ENCODE results near the gene GNG12.

GNG12 gene

GRCh38 chr1:67840449-67840848 is 7.2 kb upstream of the GNG12 start:
- DNase-seq (ENCODE audit: low read depth), result no peak

DNA sequence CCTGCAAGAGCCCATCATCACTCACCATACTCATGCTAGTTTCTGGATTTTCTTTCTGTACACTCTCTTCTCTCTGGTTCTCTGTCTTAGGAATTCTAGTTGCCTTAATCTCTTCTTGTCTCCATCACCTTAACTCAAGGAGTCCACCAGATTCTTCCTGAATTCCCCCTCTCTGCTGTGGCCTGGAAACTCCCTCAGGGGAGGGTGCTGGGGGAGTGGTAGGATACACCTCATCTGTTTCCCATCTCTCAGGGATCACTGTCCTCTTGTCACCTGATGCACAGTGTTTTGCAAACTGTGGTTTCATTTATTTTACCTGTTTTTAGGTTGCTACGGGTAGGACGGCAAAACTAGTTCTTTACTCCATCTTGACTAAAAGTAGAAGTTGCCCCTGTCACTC is 6.6 kb upstream of the GNG12 start:
- no peak for DNase-seq (ENCODE audit: low read depth)

- no peak for DNase-seq (ENCODE audit: low read depth)
These were observed 5.1 kb upstream of the GNG12 start for GRCh38 chr1:67838180-67838910.

- DNase-seq (ENCODE audit: low read depth), result no peak
These were observed 3.5 kb upstream of the GNG12 start for GRCh38 chr1:67836769-67837168.

- DNase-seq (ENCODE audit: low read depth), result no peak
These were observed 2.6 kb upstream of the GNG12 start for GRCh38 chr1:67835663-67836452.

DNA sequence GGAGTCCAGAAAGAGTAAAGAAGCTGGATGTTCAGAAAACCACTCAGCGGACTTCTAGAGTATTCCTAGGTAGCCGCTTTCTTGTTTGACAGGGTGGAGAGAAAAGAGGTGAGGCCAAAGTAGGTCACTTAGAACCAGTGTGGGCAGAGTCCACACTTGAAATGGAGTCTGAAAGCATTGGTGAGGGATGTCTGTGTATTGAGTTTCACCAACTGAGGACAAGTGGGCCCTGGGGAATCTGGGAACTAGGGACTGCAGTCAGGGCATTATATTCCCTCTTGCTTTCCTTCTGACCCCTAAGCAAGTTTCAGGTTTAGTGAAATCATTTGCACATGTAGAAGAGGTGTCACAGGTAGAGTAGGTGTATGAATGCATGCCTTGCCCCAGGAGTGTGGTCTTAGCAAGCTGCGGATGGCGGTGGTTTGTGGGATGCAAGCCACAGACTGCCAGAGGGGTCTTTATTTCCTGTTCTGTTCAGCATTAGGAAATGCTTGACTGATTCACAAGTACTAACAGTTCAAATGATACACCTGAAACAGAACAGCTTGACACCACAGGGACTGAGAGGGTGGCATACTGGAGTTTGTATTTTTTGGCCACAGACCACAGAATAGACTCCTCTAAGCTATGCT is 1.1 kb upstream of the GNG12 start:
- DNase-seq (ENCODE audit: low read depth), result no peak

DNA sequence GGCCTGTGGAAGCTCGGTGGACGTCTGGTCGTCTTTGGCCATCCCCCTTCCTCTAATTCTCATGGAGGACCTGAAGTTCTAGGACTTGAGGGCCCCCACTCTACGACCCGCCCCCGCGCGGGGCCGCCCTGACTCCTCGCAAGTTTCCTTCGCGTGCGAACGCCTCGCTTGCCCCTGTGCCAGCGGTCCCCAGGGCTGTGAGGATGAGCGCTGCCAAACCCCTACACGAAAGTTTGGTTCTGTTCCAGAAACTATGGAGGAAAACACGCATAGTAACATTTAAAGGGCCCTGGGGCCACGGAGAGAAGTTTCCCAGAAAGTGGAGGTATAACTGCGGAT is 304 bp upstream of the GNG12 start:
- no peak for DNase-seq (ENCODE audit: low read depth)

GRCh38 chr1:67831850-67832513 is 1.3 kb downstream of the GNG12 start:
- no peak for DNase-seq (ENCODE audit: low read depth)

- DNase-seq (ENCODE audit: low read depth), result no peak
These were observed 2.1 kb downstream of the GNG12 start for GRCh38 chr1:67830928-67831830.

- DNase-seq (ENCODE audit: low read depth), result no peak
These were observed 3.0 kb downstream of the GNG12 start for GRCh38 chr1:67830226-67830625.

DNA sequence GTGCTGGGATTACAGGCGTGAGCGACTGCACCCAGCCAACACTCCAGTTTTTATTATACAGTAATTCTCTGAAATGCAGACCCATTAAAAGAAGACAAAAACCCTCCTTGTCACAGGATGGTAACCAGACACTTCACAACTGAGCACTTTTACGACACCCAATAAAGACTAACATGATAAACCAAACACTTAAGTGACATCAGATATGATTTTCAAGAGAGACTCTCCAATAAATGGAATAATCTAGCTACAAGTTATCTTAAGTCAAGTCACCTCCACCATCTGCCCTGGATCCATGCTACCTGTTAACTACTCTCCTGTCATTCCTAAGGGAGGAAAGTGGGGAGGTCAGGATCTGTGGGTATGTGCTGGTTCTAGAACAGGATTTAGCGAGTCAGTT is 5.6 kb downstream of the GNG12 start:
- no peak for DNase-seq (ENCODE audit: low read depth)

GRCh38 chr1:67825591-67825990 is 7.7 kb downstream of the GNG12 start:
- DNase-seq (ENCODE audit: low read depth), result no peak

GRCh38 chr1:67824766-67825165 is 8.5 kb downstream of the GNG12 start:
- DNase-seq (ENCODE audit: low read depth), result no peak

- no peak for DNase-seq (ENCODE audit: low read depth)
These were observed 9.7 kb downstream of the GNG12 start for GRCh38 chr1:67823615-67824014.

DNA sequence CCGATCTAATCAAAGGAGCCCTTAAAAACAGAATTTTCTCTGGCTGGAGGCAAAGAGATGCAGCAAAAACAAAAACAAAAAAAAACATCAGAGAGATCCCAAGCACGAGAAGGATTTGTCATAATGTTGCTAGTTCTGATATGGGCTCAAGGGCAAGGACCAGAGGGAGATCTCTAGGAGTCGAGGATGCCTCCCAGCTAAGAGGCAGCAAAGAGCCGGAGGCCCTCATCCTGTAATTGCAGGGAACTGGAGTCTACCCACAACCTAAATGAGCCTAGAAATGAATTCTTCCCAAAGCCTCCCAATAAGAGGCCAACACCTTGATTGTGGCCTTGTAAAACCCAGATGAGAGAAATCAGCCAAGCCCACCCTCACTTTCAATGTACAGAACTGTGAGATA is 12.0 kb downstream of the GNG12 start:
- no peak for DNase-seq (ENCODE audit: low read depth)

DNA sequence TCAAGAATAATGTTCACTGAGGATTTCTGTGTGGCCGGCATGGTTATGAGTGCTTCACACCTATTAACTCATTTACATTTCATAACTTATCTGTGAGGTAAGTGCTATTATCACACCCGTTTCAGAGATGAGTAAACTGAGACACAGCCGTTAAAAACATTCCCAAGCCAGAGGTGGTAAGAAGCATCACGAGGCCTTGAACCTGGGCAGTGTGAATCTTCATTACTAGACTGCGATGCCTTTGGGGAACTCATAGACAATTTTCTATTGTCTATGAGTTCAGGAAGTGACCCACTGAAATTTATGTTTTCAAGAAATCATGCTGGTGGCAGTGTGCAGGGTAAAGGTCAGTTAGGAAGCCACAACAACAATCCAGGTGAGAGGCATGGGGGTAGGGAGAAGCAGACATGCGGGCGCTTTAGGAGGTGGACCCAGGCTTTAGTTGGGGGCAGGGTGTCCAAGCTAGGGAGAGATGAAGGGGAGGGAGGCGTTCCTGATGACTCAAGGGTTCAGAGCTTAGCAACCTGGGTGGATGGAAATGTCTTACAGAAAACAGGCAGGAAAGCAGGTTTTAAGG is 14.5 kb downstream of the GNG12 start:
- DNase-seq (ENCODE audit: low read depth), result no peak

DNA sequence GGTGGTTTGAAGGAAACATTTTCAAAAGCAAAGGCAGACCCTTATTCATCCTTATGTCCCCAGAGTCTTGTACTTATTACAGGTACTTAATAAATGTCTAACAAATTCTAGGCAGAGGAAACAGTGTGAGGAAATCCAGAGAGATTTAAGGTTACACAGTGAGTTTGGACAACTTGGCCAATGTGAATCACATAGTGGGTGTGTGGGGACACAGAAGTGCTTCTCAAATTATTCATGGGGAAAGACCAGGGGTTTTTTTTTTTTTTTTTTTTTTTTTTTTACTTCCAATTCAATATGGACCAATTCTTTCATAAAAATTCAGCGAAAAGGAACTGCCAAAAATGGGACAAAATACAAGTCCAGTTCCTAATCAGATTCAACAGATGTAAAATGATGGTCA is 15.1 kb downstream of the GNG12 start:
- DNase-seq (ENCODE audit: low read depth), result no peak

DNA sequence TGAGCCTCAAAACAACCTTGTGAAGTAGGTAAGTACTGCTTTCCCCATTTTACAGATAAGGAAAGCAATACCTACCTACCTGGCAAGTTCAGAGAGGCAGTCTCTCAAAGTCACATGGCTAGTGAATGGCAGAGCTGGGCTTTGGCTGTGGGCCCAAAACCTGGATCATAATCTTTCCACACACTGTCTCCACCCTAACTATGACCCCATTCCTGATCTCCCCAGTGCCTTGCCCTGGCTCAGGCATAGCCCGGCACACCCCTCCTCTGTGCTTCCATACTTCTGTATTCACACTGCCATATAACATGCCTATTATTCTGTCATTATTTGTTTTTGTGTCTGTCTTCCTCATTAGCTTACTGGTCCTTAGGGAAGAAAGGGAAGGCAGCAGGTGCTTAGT is 15.9 kb downstream of the GNG12 start:
- DNase-seq (ENCODE audit: low read depth), result no peak

DNA sequence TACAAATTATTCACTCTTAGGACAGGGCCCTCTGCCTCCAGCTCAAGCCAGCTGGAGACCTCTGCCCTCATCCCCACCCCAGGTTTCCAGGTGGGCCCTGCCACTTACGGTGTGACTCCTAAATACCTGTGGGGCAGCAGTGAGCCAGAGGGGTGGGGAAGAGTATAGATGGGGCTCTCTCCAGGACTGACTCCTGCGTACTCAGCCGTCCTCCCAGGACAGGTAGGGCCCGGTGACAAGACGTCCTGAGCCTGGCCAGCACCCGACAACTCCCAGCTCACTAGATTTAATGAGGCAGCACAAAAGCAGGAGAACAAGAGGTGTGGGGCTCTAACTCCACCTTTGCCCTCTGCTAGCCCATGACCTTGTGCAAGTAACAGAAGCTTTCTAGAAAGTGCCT is 16.8 kb downstream of the GNG12 start:
- DNase-seq (ENCODE audit: low read depth), result no peak

DNA sequence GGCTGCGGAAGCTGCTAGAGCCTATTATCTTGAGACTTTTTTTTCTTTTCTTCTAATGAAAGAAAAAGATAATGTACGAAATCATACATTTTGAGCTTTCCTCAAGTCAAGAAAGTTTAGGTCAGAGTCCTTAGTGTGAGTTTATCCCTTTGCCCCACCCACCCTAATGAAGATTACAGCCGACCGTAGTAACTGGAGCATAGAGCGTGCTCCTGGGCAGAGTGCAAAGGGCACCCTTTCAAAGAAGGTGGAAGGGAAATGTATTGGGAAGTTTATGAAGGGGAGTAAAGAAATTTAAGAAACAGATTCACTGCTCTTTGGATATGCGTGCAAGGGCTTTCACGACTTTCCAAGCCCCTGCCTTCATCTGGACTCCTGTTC is 17.2 kb downstream of the GNG12 start:
- no peak for DNase-seq (ENCODE audit: low read depth)

GRCh38 chr1:67815303-67816094 is 17.8 kb downstream of the GNG12 start:
- no peak for DNase-seq (ENCODE audit: low read depth)
